Activated gamma-delta T cell treated with anti-CD3 and anti-CD28 coated beads, Interleukin-2, amount 50 U/mL, for 16 hours (primary cell): ENCODE data around the gene KIF11.
"Not testable (repeated sequence)": the region's sequence is repeated elsewhere in the genome, so short reads cannot be mapped to it uniquely, and the experiment has no call there.

Experiments
- DNase-seq: peaks from one replicate; pipeline ENCODE4 v3.0.0-alpha.2; 2020; ENCODE audit warnings: low read depth

The KIF11 gene

GRCh38 chr10:92591550-92592022, 1.3 kb upstream of the KIF11 start:
- peak; percentile 77 for DNase-seq

GRCh38 chr10:92593619-92594588, 974 bp downstream of the KIF11 start:
- DNase-seq, result no peak

GRCh38 chr10:92595505-92595904, 2.6 kb downstream of the KIF11 start:
- no peak for DNase-seq

GRCh38 chr10:92598321-92598720, 5.4 kb downstream of the KIF11 start:
- no peak for DNase-seq

- no peak for DNase-seq
These were observed 11.9 kb downstream of the KIF11 start for GRCh38 chr10:92604841-92605240.

- no peak for DNase-seq
These were observed 22.6 kb downstream of the KIF11 start for GRCh38 chr10:92615515-92615914.

- no peak for DNase-seq
These were observed 26.4 kb downstream of the KIF11 start for GRCh38 chr10:92619368-92619767.

- DNase-seq, result no peak
These were observed 35.0 kb downstream of the KIF11 start for GRCh38 chr10:92627845-92628480.

GRCh38 chr10:92629945-92630344, 37.0 kb downstream of the KIF11 start:
- DNase-seq, result no peak

GRCh38 chr10:92638037-92638436, 45.1 kb downstream of the KIF11 start:
- DNase-seq, result no peak

GRCh38 chr10:92640107-92640506, 47.2 kb downstream of the KIF11 start:
- DNase-seq, result no peak

GRCh38 chr10:92641492-92641891, 48.6 kb downstream of the KIF11 start:
- DNase-seq, result no peak

GRCh38 chr10:92644921-92645320, 52.0 kb downstream of the KIF11 start:
- DNase-seq, result no peak

- DNase-seq, result not testable (repeated sequence)
These were observed 57.9 kb downstream of the KIF11 start for GRCh38 chr10:92650864-92651263.

GRCh38 chr10:92655426-92655825, 62.5 kb downstream of the KIF11 start:
- DNase-seq, result no peak

- DNase-seq, result no peak
These were observed 63.5 kb downstream of the KIF11 start for GRCh38 chr10:92656266-92656961.

- DNase-seq, result no peak
These were observed 64.1 kb downstream of the KIF11 start for GRCh38 chr10:92657024-92657423.

- DNase-seq, result no peak
These were observed 69.9 kb downstream of the KIF11 start for GRCh38 chr10:92662848-92663247.

GRCh38 chr10:92664322-92664721, 71.4 kb downstream of the KIF11 start:
- DNase-seq, result no peak

GRCh38 chr10:92667078-92667477, 74.1 kb downstream of the KIF11 start:
- DNase-seq, result no peak

- DNase-seq, result no peak
These were observed 84.8 kb downstream of the KIF11 start for GRCh38 chr10:92677708-92678107.

GRCh38 chr10:92678206-92678605, 85.3 kb downstream of the KIF11 start:
- DNase-seq, result no peak
